HG02571 (cell line): Measurements from ENCODE around the gene TRAF7.
"Not testable (repeated sequence)": the region's sequence is repeated elsewhere in the genome, so short reads cannot be mapped to it uniquely, and the experiment has no call there.

Experiments
- ATAC-seq: cut with Tn5 transposase; IDR thresholded peaks from one replicate; pipeline ENCODE4 v1.9.1; 2021; ENCODE audit warnings: mild to moderate bottlenecking, moderate library complexity; ENCODE audit not compliant: unreplicated experiment

The TRAF7 gene

DNA sequence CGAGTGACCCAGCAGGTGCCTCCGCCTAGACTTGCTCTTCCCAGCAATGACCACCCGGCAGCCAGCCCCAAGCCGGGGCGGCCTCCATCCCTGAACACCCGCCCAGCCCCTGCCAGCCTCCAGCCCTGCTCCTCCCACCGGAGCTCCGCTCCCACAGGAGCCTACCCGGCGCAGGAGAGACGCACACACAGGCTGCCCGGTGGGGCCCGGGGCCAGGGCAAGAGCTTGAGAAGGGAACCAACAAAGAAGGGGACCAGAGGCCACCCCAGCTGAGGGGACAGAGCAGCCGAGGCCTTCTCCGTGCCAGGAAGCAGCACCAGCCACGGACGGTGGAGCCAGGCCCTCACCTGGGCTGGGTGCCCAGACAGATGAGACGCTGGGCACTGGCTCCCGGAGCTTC, 33.7 kb upstream of the TRAF7 start:
- no peak for ATAC-seq

DNA sequence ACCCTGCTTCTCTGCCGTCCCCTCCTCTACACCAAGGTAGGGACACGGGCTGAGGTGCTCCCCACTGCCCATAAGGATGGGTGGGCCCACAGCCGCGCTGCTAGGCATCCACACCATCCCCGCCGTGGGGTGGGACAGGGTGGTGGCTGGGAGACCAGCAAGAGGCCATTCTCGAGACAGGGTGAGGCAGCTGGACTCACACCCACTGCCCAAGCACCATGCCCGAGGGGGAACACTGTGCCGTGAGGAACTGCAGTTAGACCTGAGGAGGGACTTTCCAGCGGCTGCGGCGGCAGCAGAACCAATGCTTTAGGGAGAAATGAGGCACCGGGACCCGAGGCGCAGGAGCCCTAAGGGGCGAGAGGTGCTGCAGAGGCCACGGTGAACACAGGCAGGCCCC, 33.2 kb upstream of the TRAF7 start:
- no peak for ATAC-seq

DNA sequence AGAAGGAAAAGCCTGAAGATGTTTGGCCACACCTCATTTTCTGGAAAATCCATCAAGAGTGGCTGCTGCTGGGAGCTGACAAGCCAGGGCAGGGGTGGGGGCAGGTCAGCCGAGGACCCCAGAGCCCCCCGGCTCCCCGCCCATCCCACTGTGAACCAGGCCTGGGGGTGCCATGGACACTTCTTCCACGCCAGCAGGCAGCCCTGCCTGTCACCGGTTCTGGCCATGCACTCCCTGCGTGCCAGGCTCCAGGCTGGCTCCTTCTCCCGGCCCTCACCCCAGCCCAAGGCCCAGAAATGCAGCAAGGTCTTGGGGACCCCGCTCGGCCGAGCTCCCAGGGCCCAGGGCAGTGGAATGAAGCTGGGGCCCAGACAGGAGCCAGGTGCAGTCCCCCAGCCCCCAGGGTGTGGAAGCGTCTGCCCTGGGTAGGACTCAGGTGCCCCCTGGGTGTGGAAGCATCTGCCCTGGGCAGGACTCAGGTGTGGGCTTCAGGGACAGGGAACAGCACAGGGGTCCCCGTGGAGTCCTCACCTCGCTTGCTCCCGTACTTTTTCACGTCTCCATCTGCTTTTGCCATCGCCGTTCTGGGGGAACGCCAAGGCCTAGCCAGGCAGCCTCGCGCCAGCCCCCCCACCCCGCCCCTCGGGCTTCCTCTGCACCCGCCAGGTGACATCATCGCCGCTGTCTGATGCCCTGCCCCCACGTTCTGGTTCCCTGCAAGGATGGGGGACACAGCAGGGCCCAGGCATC, 32.5 kb upstream of the TRAF7 start:
- ATAC-seq: not testable (repeated sequence)

DNA sequence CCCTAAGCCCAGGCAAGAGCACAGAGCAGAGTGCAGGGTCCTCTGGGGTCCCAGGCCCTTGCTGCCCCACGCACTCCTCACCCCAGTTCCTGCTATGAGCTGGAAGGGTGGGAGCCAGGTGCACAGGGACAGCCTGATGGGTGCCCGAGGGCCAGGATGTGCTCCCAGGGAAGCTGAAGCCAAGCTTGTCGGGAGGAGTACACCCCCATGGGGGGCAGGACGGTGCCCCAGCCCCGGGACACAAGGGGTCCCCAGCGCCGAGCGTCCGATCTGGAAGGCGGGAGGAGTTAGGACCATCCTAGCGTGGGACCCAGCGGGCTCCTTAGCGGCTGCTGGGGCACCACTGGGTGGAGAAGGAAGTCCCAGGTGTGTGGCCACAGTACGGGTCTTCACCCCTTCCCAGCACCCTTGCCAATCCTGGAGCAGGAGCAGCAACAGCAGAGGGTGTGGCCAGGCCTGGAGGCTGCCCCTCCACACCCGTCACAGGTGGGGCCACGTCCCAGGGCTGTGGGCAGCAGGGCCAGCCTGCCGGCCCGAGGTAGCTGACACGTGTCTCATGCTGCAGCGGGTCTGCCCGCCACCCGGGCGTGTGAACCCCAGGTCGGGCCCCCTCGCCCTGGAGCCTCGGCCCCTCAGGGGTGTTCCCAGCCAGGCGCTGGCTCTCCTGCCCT, 31.7 kb upstream of the TRAF7 start:
- ATAC-seq: not testable (repeated sequence)

DNA sequence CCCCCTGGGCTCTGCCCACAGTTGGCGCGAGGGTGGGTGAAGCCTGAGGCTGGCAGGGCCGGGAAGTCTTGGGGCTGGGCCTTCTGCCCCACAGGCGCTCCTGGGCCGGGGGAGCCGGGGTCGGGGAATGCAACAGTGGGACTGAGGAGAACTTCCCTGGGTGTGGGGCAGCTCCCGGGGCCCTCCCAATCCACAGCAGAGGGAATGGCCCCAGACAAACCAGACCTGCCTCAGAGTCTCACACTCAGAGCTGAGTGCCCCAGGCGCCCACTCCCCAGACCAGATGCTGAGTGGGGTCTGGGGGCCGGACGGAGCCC, 31.2 kb upstream of the TRAF7 start:
- ATAC-seq: not testable (repeated sequence)

DNA sequence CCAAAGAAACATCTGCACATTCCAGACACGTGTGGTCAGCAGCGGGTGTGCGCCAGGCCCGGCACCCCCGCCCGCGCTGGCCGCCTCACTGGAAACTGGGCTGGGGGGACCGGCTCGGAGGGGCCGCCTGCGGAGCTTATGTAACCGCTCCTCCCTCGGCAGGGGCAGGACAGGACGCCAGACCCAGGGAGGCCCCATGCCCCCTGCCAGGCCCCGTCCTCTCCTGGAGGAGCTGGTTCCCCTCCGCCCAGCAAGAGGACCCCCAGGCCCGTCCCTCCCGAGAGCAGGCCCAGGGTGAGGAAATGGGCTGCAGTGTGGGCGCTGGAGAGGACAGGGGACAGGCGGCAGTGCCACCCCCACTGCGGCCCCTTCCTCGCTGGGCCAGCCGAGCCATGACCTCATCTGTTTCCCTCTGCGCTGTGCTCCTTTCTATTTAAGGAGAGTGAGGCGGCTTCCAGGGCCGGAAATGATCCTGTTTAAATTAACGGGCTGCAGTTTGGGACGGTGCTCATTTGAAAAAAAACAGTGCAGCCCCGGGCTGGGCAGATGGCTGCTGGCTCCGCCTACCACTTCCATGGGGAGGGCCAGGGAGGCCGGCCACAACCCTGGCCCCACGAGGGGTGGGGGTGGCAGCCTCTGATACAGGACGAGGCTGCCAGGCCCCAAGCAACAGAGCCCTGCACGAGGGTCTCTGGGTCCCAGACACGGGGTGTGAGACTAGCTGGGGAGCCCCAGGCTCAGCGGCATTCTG, 30.7 kb upstream of the TRAF7 start:
- ATAC-seq: not testable (repeated sequence)

DNA sequence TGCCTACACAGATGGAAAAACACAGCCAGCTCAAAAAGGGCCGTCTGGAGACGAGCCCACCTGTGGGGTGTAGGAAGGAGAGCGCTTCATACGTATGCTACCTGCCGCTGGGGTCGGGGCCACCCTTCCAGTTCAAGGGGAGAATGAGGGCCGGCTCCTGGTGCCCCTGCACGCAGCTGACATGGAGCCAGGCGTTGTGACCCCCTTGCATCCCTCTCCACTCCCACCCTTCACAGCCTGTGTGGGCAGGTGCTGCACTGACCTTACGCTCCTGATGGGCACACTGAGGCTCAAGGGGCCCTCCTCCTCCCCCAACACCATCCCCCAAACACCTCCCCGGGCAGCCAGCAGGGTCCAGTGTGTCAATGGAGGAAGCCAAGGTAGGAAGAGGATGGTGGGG, 30.0 kb upstream of the TRAF7 start:
- not testable (repeated sequence) for ATAC-seq

DNA sequence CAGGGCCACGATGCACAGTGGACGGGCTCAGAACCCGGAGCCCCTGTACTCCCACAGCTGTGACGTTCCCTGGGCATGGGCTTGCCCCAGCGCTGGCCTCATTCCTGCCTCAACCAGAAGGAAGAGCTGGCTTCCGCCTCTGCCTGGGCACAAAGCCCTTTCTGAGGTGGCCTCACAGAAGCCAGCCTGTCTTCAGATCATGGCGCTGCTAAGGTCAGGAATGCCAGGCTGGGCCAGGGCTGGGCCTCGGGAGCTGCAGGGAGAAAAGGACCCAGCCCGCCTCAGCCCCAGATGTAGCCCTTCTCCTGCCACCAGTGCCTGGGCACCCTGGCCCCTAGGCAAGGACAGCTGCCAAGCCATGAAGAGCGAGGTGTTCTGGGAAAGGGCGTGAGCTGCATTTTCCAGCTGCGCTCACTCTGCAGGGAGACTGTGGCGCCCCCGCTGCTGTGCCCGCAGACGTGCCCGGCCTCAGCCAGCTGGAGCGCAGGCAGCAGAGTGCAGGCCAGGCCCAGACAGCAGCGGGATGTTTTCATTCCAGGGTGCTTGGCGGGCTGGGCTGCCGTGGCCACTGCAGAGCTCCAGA, 29.3 kb upstream of the TRAF7 start:
- not testable (repeated sequence) for ATAC-seq

DNA sequence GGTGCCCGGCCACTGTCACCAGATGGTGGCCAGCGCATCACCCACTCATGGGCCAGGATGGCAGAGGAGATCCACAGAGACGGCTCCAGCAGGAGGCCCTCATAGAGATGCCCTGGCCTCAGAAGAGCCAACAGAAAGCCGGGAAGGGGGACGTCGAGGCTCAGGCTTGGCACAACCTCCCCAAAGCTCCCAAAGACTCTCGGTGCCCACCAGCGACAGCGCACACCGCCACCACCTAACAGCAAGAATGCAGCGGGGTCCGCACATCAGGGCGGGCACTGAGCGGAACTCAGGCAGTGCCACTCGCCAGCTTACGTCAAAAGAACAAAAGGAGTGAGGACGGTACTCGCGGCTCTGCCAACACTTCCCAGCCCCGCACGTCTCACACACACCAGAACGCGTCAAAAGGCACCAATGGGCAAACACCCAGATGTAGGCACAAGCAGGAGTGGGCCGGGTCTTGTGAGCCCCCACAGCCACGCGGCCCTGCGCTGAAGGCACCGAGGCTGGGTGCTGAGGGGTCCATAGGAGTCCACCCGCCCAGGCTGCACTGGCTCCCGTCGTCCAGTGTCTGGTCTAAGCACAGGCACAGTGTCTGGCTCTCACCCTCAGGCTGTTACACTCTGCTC, 28.5 kb upstream of the TRAF7 start:
- ATAC-seq: not testable (repeated sequence)

DNA sequence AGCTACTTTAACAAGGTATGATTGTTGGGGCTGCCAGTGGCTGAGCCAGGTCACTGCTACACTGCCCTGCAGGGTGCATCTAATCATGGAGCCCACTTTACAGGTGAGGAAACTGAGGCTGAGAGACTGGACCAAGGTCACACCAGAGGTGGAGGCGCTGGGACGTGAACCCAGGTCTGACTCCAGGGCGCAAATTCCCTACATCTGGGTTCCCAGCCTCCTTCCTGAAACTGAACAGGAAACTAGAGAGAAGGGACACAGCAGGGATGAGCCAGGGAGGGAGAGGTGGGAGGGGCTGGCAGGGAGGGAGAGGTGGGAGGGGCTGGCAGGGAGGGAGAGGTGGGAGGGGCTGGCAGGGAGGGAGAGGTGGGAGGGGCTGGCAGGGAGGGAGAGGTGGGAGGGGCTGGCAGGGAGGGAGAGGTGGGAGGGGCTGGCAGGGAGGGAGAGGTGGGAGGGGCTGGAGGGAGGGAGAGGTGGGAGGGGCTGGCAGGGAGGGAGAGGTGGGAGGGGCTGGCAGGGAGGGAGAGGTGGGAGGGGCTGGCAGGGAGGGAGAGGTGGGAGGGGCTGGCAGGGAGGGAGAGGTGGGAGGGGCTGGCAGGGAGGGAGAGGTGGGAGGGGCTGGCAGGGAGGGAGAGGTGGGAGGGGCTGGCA, 27.8 kb upstream of the TRAF7 start:
- not testable (repeated sequence) for ATAC-seq

DNA sequence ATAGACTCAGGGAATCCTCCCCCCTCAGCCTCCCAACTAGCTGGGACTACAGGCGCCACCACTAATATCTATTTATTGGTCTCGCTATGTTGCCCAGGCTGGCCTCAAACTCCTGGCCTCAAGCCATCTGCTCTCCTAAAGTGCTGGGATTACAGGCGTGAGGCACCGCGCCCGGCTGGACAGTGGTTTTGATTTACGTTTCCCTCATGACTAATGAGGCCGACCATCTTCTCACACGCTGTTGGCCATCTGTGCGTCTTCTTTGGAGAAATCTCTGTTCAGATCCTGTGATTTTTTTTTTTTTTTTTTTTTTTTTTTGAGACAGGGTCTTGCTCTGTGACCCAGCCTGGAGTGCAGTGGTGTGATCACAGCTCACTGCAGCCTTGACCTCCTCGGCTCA, 26.3 kb upstream of the TRAF7 start:
- ATAC-seq: not testable (repeated sequence)

DNA sequence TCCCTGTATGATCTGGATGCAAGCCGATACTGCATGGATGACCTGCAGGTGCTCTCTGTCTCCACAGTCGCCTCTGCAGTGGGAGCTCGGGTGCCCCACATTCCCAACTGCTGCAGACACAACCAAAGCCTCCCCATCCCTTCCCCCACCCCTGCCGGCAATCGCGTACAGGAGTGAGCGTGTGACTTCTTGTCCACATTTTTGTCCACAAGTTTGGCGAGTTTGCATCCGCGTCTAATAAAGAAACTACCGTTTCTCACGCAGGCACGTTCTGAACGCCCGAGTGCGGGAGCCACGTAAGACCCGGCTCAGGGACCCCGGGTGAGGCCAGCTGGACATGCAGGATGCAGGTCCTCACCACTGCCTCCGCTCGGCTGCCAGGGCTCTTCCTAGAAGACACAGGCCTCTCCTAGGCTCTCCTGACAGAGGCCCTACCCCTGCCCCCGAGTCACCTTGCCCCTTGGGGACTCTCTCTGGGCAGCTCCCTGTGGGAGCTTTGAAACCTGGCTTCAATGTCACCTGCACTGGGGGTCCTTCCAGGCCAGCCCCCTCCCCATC, 25.6 kb upstream of the TRAF7 start:
- not testable (repeated sequence) for ATAC-seq

DNA sequence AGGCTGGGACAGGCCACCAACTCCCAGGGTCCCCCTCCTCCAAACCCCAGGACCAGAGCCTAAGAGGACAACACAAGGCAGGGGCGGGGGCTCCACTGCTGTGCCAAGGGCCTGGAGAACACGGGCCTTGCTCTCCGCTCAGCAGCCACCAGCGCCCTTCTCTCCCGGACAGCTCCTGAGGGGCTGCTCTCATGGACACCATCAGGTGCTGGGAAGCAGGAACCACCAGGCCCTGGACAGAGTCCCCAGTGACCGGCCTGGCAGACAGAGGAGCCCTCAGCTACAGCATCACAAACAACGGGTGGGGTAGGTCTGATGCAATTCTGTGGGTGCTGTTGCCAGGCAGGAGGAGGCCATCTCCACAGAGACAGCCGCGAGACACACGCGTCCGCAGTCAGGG, 21.8 kb upstream of the TRAF7 start:
- ATAC-seq: not testable (repeated sequence)

DNA sequence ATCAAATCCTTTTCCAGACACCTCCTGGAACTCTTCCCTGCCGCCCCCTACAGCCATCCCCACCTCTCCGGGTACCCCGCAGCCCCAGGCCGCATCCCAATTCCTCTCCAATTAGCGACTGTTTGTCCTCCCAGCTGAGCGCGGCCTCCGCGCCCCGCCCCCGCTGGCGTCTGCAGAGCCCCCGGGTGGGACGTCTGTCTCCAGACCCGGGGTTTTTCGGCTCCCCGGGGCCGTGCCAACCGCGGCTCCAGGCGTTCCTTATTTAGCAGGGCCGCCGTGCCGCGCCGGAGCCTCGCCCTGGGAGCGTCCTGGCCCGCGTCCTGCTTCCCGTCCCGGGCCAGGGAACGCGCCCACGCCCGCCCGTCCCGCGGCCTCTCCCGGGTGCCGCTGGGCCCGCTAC, 20.5 kb upstream of the TRAF7 start:
- ATAC-seq: not testable (repeated sequence)

DNA sequence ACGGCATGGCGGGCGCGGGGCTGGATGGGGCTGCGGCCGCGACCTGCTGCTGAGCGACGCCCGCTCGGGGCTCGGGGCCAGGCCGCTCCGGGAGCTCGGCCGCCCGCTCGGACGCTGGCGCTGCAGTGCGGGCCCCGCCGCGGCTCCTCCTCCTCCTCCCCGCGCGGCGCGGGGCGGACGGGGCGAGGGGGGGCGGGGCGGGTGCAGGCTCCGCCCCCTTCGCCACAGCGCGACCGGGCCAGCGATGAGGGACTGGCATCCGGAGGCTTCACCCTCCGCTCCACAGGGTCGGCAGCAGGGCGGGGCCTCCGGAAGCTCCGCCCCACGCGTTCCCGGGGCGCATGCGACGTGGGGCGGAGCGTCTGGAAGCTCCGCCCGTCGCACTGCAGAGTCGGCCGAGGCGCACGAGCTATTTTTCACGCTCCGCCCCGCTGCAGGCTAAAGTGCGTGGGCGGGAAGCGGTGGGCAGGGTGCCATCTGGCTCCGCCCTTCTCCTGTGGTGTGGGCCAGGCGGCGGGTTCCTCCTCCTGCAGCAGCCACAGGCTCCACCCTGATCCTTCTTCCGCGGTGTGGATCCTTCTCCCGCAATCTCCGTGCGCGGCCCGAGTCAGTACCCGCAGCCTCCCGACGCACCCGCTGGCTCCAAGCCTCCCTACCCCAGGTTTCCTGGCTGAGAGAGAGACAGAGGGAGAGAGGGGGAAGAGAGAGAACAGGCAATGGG, 19.7 kb upstream of the TRAF7 start, which contains the start of gene PKD1:
PKD1 (minus strand) TSS at position 129 of the 721 bp plus-strand sequence. CDS start 209 bp downstream, outside the sequence.
- not testable (repeated sequence) for ATAC-seq

DNA sequence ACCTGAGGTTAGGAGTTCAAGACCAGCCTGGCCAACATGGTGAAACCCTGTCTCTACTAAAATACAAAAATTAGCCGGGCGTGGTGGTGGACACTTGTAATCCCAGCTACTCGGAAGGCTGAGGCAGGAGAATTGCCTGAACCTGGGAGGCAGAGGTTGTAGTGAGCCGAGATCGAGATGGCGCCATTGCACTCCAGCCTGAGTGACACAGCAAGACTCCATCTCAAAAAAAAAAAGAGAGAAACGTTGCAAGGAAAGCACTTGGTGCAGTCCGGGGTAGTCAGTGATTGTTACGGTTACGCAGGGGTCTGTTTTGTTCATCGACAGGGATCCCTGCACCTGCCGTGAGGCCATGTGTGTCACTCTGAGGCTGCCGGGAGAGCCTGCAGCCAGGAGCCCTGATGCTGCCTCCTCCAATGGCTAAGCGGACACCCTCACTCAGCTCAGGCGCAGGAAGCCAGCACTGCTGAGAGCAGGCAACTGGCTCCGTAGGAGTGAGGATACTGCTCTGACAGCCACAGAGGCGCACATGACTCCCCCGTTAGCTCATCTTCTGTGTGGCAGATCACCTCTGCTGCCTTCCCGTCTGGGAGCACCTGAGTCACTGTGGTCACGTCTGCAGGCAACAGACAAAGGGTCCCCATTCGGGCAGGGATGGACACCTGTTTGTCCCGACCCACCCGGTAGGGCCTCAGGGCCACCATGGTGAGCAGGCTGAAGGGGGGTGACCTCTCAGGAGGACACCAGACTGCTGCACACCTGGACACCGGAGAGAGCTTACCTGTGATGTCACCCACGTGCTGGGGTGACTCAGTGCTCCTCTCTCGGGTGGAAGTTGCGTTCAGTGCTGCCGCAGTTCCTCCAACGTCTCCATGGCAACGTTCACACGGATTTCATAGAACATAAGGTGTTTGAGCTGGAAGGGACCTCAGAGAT, 12.4 kb upstream of the TRAF7 start:
- ATAC-seq: no peak

DNA sequence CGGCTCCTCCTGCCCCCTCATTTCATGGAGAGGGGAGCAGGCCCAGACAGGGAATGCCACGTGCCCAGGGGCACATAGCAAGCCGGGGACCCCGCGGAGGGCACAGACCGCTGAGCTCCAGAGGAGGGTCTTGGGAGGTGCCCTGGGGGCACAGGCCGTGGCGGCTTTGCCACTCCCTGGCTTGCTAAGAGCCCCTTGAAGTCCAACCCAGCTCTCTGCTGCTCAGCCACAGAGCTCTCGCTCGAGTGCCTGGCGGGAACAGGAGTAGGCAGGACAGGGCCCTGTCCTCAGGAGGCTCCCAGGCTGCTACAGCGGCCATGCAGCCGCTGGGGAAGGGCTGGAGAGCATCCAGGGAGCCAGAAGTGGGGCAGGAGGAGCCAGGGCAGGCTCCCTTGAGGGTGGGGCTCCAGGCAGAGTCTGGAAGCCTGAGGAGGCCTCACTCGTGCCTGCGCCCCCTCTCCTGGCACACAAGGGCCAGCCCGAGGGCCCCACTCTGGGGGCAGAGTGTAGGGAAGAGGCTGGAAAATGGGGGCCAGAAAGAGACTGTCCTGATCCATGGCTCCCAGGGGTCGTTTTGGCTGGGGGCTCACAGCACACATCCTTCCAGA, 11.6 kb upstream of the TRAF7 start:
- ATAC-seq: no peak

DNA sequence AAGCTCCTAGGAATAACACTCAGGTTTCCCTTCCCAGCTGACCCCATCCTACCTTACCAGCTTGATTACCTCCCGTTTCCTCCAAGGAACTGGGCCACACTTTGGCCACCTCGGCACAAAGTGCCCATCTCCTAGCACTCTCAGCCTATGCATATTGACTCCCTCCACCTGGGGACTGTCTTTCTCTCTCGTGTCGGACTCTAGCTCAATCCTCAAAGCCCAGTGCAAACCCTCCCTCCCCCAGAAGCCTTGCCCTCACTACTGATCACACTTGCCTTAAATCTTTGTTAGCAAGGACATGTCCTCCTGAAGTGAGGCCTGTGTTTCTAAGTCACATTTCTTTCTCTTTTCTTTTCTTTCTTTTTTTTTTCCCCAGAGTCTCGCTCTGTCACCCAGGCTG, 9.7 kb upstream of the TRAF7 start:
- no peak for ATAC-seq
